Astrocyte (in vitro differentiated cells and primary cell): ENCODE measurements around the gene NDRG4. TPM values are rescaled to one million over a fixed set of nuclear protein-coding genes. Genes with fewer than 3 reads are reported as not detected.

Experiments used
- DNase-seq: peaks from one replicate; pipeline ENCODE4 v3.0.0-alpha.2; 2010; ENCODE audit warnings: low read depth
- FAIRE-seq: peaks from 2 replicates; lab custom pipeline; 2011; peaks lifted over from hg19 to GRCh38; lab: Jason Lieb, UNC
- H2AFZ ChIP-seq: 2 replicates; pipeline ENCODE4 v1.6.0; 2012; ENCODE audit warnings: low read depth, low read length, inconsistent platforms
- H3K27ac ChIP-seq: 2 replicates; pipeline ENCODE4 v1.5.1; 2011; ENCODE audit warnings: low read depth, low read length, inconsistent platforms
- H3K27me3 ChIP-seq: 2 replicates; pipeline ENCODE4 v1.6.0; 2011; ENCODE audit warnings: low read length, inconsistent platforms; ENCODE audit not compliant: insufficient read depth
- H3K36me3 ChIP-seq: 2 replicates; pipeline ENCODE4 v1.5.1; 2011; ENCODE audit warnings: low read length, inconsistent platforms; ENCODE audit not compliant: insufficient read depth
- H3K4me1 ChIP-seq: 2 replicates; pipeline ENCODE4 v1.5.1; 2011; ENCODE audit warnings: low read length, inconsistent platforms; ENCODE audit not compliant: insufficient read depth
- H3K4me2 ChIP-seq: 2 replicates; pipeline ENCODE4 v1.6.0; 2012; ENCODE audit warnings: low read length, inconsistent platforms
- H3K4me3 ChIP-seq: 2 replicates; pipeline ENCODE4 v1.5.1; 2011; ENCODE audit warnings: low read depth, mild to moderate bottlenecking, low read length, inconsistent platforms; ENCODE audit not compliant: insufficient read depth
- H3K79me2 ChIP-seq: 2 replicates; pipeline ENCODE4 v1.6.0; 2012; ENCODE audit warnings: mild to moderate bottlenecking, low read length, inconsistent platforms; ENCODE audit not compliant: insufficient read depth
- H3K9ac ChIP-seq: 2 replicates; pipeline ENCODE4 v1.6.0; 2012; ENCODE audit warnings: mild to moderate bottlenecking, low read length, inconsistent platforms
- H3K9me3 ChIP-seq: 2 replicates; pipeline ENCODE4 v1.5.1; 2012; ENCODE audit warnings: low read depth, mild to moderate bottlenecking, low read length, inconsistent platforms; ENCODE audit not compliant: insufficient read depth
- H4K20me1 ChIP-seq: 2 replicates; pipeline ENCODE4 v1.6.0; 2012; ENCODE audit warnings: low read length, inconsistent platforms; ENCODE audit not compliant: insufficient read depth
- H3K27ac Mint-ChIP-seq: one replicate; pipeline ENCODE4 v1.8.0; 2021; ENCODE audit warnings: mild to moderate bottlenecking, mixed read lengths; ENCODE audit not compliant: unreplicated experiment
- H3K27me3 Mint-ChIP-seq: one replicate; pipeline ENCODE4 v1.8.0; 2021; ENCODE audit warnings: low read depth, mixed read lengths; ENCODE audit not compliant: unreplicated experiment
- H3K36me3 Mint-ChIP-seq: one replicate; pipeline ENCODE4 v1.8.0; 2021; ENCODE audit warnings: low read depth, mixed read lengths; ENCODE audit not compliant: unreplicated experiment
- H3K4me1 Mint-ChIP-seq: one replicate; pipeline ENCODE4 v1.8.0; 2021; ENCODE audit warnings: low read depth, mixed read lengths; ENCODE audit not compliant: unreplicated experiment
- H3K4me3 Mint-ChIP-seq: one replicate; pipeline ENCODE4 v1.8.0; 2021; ENCODE audit warnings: mild to moderate bottlenecking, moderate library complexity, mixed read lengths; ENCODE audit not compliant: unreplicated experiment
- H3K9me3 Mint-ChIP-seq: one replicate; pipeline ENCODE4 v1.8.0; 2021; ENCODE audit warnings: mild to moderate bottlenecking, mixed read lengths; ENCODE audit not compliant: unreplicated experiment
- CTCF ChIP-seq: IDR thresholded peaks from 2 replicates; pipeline ENCODE4 v1.5.1; 2011; ENCODE audit warnings: low read depth, mild to moderate bottlenecking, inconsistent platforms, low read length, moderate library complexity; ENCODE audit not compliant: insufficient read depth
- EZH2 ChIP-seq: IDR thresholded peaks from 2 replicates; pipeline ENCODE4 v1.6.1; 2012; ENCODE audit warnings: mild to moderate bottlenecking, low read length, inconsistent platforms; ENCODE audit not compliant: insufficient read depth
- total RNA-seq: library from RNA; stranded (reverse); gene quantifications from 2 replicates; pipeline ENCODE4 v1.2.1, GENCODE V29; 2021

Gene NDRG4
- total RNA-seq, 1 donor from 2014 or later: 21.9 TPM

- H3K4me1 ChIP-seq: no peaks in the 10 kb centered on the region
- H2AFZ ChIP-seq: no peak overlapping the region
- no peak for TF ChIP-seq EZH2
- no peak overlapping the region for H3K4me3 Mint-ChIP-seq
- DNase-seq: no peak
- no peak overlapping the region for H3K4me2 ChIP-seq
- H3K9me3 Mint-ChIP-seq: no peaks in the 10 kb centered on the region
- H3K27ac Mint-ChIP-seq: no peak overlapping the region
- H3K36me3 Mint-ChIP-seq: peaks cover 9% of the 10 kb centered on the region
- H3K4me3 ChIP-seq: no peak overlapping the region
- FAIRE-seq: no peak
- H3K79me2 ChIP-seq: no peaks in the 10 kb centered on the region
- no peak overlapping the region for H3K9ac ChIP-seq
- H3K4me1 Mint-ChIP-seq: no peaks in the 10 kb centered on the region
- peaks cover 6% of the 10 kb centered on the region for H3K27me3 Mint-ChIP-seq
- H3K27ac ChIP-seq: no peak overlapping the region
- no peaks in the 10 kb centered on the region for H3K9me3 ChIP-seq
- H3K27me3 ChIP-seq: no peaks in the 10 kb centered on the region
- no peaks in the 10 kb centered on the region for H3K36me3 ChIP-seq
- peaks cover 16% of the 10 kb centered on the region for H4K20me1 ChIP-seq
These were observed 7.4 kb downstream of the NDRG4 start for GRCh38 chr16:58507195-58507962.

DNA sequence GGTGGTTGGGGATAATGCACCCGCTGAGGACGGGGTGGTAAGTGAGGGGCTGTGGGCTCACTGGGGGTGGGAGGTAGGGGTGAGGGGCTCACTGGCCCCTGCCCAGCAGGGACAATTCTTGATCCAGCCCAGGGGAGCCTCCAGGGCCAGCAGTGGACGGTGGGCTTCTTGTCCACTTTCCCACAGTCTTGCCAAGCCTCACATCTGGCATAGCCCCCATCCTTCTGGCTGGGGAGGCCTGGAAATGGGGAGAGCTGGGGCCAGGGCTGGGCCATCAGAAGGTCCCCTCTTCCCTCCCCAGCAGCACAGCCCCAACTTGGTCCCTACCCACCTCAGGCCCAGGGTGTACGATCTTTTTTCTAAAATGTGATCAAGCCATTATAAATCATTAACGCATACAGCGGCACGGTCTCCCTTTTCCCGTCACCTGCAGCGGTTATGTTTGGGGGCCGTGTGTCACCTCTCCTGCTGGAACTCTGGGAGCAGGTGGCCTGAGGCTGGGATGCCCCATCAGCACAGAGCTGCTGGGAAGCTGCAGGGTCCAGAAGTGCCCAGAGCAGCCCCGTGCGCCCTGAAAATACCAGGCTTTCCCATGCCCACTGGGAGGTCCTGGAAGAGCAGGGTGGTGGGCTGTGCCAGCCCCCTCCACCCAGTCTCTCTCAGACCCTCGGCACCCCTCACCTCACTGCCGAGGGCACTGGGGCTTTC, 8.2 kb downstream of the NDRG4 start:
- TF ChIP-seq CTCF: no peak
- TF ChIP-seq EZH2: no peak
- H3K9me3 Mint-ChIP-seq: no peaks in the 10 kb centered on the region
- DNase-seq: no peak
- Histone ChIP-seq H3K4me1 (no peaks in the 10 kb centered on the region), H3K4me2 (no peak overlapping the region), H3K79me2 (no peaks in the 10 kb centered on the region), H3K9me3 (no peaks in the 10 kb centered on the region), H3K27ac (no peak overlapping the region), H3K27me3 (no peaks in the 10 kb centered on the region), H3K36me3 (no peaks in the 10 kb centered on the region), H4K20me1 (peaks cover 10% of the 10 kb centered on the region), H3K9ac (no peak overlapping the region), H2AFZ (no peak overlapping the region), H3K4me3 (no peak overlapping the region)
- H3K4me1 Mint-ChIP-seq: no peaks in the 10 kb centered on the region
- peaks cover 8% of the 10 kb centered on the region for H3K36me3 Mint-ChIP-seq
- H3K4me3 Mint-ChIP-seq: no peak overlapping the region
- FAIRE-seq: no peak
- no peak overlapping the region for H3K27ac Mint-ChIP-seq
- H3K27me3 Mint-ChIP-seq: peaks cover 3% of the 10 kb centered on the region

GRCh38 chr16:58508671-58509251, 8.8 kb downstream of the NDRG4 start:
- peaks cover 10% of the 10 kb centered on the region for H4K20me1 ChIP-seq
- no peak overlapping the region for H2AFZ ChIP-seq
- FAIRE-seq (no peak), DNase-seq (no peak)
- no peak overlapping the region for H3K27ac Mint-ChIP-seq
- H3K4me1 Mint-ChIP-seq: peaks cover 1% of the 10 kb centered on the region
- H3K9me3 ChIP-seq: no peaks in the 10 kb centered on the region
- H3K4me3 ChIP-seq: no peak overlapping the region
- H3K4me3 Mint-ChIP-seq: no peak overlapping the region
- peaks cover 8% of the 10 kb centered on the region for H3K36me3 Mint-ChIP-seq
- no peaks in the 10 kb centered on the region for H3K27me3 ChIP-seq
- no peaks in the 10 kb centered on the region for H3K27me3 Mint-ChIP-seq
- H3K27ac ChIP-seq: no peak overlapping the region
- no peaks in the 10 kb centered on the region for H3K4me1 ChIP-seq
- no peaks in the 10 kb centered on the region for H3K9me3 Mint-ChIP-seq
- no peak overlapping the region for H3K9ac ChIP-seq
- no peaks in the 10 kb centered on the region for H3K36me3 ChIP-seq
- no peak overlapping the region for H3K4me2 ChIP-seq
- TF ChIP-seq CTCF (no peak), EZH2 (no peak)
- H3K79me2 ChIP-seq: no peaks in the 10 kb centered on the region
